DND-41 (cell line): ENCODE data around the gene CYP8B1.

Experiments
- EZH2 ChIP-seq: IDR thresholded peaks from 3 replicates; pipeline ENCODE4 v1.6.1; 2012; ENCODE audit warnings: borderline replicate concordance, low read depth, mild to moderate bottlenecking, moderate library complexity, low read length, inconsistent platforms; ENCODE audit not compliant: severe bottlenecking
- TF ChIP-seq, protein P1 (sequence below): IDR thresholded peaks from 2 replicates; pipeline ENCODE4 v1.5.1; 2012; ENCODE audit warnings: borderline replicate concordance, low read length, moderate library complexity, mild to moderate bottlenecking; ENCODE audit not compliant: poor library complexity, severe bottlenecking; ENCODE audit errors: extremely low read depth

DNA sequence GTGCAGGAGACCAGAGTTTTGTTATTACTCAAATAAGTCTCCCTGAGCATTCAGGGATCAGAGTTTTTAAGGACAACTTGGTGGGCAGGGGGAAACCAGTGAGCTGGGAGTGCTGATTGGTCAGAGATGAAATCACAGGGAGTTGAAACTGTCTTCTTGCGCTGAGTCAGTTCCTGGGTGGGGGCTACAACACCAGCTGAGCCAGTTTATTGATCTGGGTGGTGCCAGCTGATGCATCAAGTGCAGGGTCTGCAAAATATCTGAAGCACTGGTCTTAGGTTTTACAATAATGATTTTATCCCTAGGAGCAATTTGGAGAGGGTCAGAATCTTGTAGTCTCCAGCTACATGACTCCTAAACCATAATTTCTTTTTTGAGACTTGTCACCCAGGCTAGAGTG is 16.5 kb upstream of the CYP8B1 start:
- TF ChIP-seq, protein P1, sequence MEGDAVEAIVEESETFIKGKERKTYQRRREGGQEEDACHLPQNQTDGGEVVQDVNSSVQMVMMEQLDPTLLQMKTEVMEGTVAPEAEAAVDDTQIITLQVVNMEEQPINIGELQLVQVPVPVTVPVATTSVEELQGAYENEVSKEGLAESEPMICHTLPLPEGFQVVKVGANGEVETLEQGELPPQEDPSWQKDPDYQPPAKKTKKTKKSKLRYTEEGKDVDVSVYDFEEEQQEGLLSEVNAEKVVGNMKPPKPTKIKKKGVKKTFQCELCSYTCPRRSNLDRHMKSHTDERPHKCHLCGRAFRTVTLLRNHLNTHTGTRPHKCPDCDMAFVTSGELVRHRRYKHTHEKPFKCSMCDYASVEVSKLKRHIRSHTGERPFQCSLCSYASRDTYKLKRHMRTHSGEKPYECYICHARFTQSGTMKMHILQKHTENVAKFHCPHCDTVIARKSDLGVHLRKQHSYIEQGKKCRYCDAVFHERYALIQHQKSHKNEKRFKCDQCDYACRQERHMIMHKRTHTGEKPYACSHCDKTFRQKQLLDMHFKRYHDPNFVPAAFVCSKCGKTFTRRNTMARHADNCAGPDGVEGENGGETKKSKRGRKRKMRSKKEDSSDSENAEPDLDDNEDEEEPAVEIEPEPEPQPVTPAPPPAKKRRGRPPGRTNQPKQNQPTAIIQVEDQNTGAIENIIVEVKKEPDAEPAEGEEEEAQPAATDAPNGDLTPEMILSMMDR: no peak
- TF ChIP-seq EZH2: no peak
